Renal cortical epithelial cell (primary cell): ENCODE measurements around the gene ANO7. TPM values are rescaled to one million over a fixed set of nuclear protein-coding genes. Genes with fewer than 3 reads are reported as not detected.
A peak's percentile ranks its signal among the peaks of the same experiment; 100 is the strongest.

Experiments
- DNase-seq: peaks from one replicate; pipeline ENCODE4 v3.0.0-alpha.2; 2011; ENCODE audit warnings: low read depth
- total RNA-seq: library from RNA; depleted of rRNA; stranded (reverse); fragments of >200 nt; gene quantifications from 2 replicates; pipeline ENCODE4 v1.2.3, GENCODE V29; 2014

The ANO7 gene
- total RNA-seq, 1 donor from 2014 or later, result 1.8 TPM

- DNase-seq, result no peak
These were observed 19.6 kb downstream of the ANO7 start for GRCh38 chr2:241208058-241208457.

DNA sequence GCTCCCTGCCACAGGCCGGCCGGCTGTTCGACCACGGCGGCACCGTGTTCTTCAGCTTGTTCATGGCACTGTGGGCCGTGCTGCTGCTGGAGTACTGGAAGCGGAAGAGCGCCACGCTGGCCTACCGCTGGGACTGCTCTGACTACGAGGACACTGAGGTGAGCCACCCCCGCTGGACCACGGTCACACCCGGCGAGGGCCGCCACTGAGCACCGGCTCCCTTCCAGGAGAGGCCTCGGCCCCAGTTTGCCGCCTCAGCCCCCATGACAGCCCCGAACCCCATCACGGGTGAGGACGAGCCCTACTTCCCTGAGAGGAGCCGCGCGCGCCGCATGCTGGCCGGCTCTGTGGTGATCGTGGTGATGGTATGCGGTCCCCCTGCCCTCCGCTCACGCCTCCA, 20.8 kb downstream of the ANO7 start:
- DNase-seq, result no peak

GRCh38 chr2:241211276-241211675, 22.8 kb downstream of the ANO7 start:
- DNase-seq, result no peak

DNA sequence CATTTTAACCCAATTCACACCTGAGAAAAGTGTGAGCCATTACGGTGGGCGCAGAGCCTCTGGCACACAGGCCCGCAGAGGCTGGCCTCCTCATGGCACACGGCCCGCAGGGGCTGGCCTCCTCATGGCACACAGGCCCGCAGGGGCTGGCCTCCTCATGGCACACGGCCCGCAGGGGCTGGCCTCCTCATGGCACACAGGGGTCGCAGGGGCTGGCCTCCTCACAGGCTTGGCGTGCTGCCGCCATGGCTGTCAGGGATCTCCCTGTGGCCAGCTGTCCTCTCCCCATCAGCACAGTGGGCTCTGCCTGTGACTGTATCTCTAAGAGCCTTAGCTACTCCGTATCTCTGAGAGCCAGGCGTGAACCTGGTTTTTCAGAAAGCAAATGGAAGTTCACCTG, 24.6 kb downstream of the ANO7 start:
- DNase-seq, result no peak

DNA sequence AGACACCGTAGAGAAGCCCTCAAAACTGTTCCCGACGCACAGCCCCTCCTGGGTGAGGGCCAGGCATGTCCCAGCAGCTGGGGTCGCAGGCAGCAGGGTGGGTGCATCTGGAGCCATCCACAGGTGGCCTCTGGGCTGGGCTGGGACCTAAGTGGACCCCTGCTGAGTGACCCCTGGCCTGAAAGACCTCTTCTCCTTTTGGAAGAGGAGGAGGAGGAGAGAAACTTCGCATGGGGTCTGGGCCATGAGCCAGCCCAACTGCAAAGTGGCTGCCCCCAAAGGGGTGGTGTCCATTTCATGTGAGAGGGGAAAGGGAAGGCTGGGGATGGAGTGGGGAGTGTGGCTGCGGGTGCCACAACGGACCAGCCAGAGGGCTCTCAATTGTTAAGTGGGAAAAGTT, 25.1 kb downstream of the ANO7 start:
- no peak for DNase-seq

GRCh38 chr2:241214209-241214608, 25.7 kb downstream of the ANO7 start:
- DNase-seq, result no peak

DNA sequence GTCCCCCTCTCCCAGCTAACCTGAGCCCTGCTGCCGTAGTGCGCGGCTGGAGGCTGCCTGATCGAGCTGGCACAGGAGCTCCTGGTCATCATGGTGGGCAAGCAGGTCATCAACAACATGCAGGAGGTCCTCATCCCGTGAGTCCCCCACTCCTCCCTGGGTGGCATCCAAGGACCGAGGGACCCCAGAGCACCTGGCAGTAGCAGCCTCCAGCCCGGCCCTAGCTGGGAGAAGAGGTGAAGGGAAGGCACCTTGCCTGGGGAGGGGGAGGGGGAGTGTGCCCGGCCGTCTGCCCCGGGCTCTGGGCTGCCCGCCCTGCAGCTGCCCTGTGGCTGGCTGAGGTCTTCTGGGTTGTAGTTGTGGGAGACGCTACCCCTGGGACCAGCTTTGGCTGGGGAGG, 26.3 kb downstream of the ANO7 start:
- no peak for DNase-seq

DNA sequence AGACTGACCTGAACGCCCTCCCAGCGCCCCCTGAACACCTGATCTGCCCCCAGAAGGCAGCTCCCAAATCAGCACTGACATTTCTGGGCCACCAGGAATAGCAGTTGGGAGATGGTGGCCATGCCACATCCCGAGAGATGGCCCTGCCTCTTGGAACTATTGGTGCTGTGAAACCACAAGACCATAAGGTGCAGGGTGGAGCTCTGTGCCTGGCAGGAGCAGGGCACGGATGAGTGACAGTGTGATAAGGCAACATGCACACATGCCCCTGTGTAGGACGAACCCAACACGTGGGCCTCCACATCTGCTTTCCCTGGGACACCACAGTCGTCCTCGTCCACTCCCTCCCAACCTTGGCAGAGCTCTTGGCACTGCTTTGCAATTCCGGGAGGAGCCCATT, 26.9 kb downstream of the ANO7 start:
- DNase-seq, result no peak

DNA sequence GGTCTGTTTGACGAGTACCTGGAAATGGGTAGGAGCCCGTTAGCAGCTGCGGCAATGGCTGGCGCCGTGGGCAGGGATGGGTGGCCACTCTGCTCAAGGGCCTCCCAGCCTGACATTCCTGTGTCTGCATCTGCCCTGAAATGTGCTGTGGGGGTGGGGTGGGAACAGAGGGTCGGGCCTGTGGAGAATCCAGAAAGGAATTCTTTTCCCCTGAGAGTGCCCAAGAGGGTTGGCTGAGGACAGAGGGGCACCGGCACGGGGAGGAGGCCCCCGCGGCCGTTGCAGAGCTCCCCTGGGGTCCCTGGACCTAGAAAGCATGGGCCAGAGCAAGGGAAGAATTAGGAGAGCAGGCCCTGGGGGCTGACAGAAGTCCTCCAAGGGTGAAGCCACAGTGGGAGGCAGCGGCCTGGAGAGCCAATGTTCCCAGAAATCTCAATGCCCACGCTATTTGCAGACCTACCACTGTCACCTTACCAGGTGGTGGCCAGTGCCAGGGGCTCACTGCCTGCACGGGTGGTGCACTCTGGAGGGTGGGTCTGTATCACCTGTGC, 27.8 kb downstream of the ANO7 start:
- no peak for DNase-seq

DNA sequence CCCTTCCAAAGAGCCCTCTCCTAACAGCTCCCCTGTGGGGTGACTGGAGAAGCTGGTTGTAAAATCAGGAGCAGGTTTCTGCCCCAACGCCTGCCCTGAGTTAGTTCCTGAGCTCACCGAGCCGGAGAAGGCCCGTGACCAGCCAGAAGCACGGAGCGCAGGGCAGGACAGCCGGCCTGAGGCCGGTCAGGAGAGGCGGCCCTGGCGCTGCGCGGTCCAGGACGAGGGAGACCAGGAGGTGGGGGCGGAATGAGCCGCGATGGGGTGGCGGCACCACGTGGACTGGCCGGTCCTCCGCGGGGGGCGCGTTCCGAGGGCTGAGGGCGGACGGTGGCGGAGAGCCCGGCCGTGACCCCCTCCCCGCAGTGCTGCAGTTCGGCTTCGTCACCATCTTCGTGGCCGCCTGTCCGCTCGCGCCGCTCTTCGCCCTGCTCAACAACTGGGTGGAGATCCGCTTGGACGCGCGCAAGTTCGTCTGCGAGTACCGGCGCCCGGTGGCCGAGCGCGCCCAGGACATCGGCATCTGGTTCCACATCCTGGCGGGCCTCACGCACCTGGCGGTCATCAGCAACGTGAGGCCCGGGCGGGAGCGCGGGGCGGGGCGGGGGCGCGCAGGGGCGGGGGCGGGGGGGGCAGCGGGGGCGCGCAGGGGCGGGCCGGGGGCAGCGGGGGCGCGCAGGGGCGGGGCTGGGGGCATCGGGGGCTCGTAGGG, 29.0 kb downstream of the ANO7 start:
- DNase-seq, result peak; percentile 56

- DNase-seq, result peak; percentile 25
These were observed 29.9 kb downstream of the ANO7 start for GRCh38 chr2:241218131-241219029.

DNA sequence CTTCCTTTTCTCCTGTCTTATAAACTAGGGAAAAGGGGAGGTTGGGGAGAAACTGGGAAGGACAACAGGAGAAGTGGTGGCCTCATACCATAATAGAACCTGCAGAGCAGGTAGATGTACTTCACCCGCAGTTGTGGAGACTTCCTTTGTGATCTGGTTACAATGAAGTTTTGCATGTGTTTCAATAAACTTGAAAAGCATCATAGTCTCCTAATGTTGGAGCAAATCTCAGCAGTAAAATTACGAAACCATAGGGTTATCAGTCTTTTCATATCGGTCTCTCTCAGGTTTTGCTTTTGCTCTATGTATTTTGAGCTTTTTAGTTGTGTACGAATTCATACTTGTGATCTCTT, 30.5 kb downstream of the ANO7 start:
- DNase-seq, result no peak

- DNase-seq, result no peak
These were observed 31.4 kb downstream of the ANO7 start for GRCh38 chr2:241219856-241220356.

- DNase-seq, result no peak
These were observed 34.9 kb downstream of the ANO7 start for GRCh38 chr2:241223211-241224017.

- no peak for DNase-seq
These were observed 35.8 kb downstream of the ANO7 start for GRCh38 chr2:241224018-241224850.

- no peak for DNase-seq
These were observed 36.5 kb downstream of the ANO7 start for GRCh38 chr2:241224851-241225438.

DNA sequence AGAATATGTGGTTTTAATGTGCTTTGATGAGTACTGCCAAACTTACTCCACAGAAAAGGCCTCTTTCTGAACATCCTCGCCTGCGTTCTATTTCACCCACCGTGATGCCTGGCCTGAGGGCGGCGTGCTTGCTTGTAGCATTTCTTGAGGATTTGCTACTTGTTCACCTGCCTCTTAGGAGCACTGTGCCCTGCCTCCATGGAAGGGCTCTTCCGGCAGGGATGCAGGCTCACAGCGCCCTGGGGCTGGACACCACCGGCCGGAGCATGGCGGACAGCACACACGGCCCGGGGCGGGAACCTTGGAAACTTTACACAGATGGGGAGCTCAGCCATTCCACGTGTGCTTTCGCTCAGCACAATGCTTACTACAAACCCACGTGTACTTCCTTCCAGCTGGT, 37.1 kb downstream of the ANO7 start:
- no peak for DNase-seq

DNA sequence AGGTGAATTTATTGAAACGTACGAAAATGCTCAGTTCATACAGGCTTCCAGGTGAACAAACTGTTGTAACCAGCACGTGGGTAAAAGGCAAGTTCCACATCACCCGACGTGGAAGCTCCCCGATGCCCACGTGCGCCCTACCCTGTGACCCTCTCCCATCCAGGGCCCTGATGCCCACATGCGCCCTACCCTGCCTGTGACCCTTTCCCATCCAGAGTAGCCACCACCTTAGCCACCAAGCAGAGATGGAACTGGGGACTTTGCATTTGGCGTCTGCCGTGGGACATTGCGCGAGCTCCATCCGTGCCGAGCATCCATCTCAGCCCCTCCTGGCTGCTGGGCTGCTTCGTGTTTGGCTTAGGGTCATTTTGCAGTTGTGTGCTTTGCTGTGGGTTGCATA, 37.5 kb downstream of the ANO7 start:
- DNase-seq, result no peak

DNA sequence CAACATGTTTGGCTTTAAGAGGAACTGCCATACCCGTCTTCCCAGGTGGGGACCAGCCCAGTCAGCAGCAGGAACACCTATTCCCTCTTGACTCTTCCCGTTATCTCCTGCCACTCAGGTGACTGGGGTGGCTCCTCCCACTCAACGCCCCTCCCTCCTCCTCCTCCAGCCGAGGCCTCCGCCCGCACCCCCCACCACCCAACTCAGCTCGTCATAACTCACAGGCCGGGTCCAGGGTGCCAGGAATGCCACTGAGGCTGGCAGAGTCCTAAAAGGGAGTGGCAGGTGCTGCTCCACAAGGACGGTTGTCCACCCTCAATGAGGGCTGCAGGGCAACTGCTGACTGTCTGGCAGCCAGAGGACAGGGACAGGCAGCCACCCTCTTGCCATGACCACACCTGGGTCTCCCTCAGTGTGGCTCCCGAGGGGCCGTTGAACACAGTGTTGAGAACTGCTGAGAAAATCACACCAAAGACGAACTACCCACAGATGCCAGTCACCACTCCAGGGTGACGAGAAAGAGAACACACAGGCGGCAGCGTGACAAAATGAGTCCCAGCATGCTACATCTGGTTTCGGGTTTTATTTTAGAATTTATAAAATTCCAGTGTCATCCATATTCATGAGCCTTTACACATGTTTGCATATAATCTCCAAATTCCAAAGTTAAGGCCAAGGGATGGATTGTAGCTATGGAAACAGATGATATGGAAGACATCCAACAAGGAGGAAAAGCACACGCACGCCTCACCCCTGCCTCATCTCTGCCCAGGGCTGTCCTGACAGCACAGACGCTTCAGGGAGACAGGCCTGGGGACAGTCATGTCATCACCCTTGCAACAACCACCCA, 38.5 kb downstream of the ANO7 start:
- no peak for DNase-seq

GRCh38 chr2:241227594-241227993, 39.1 kb downstream of the ANO7 start:
- no peak for DNase-seq
